Stimulated activated naive CD4-positive, alpha-beta T cell (primary cell): Measurements from ENCODE around the gene NAP1L4.

Experiments
- DNase-seq, 6 experiments: peaks; one replicate each; lab custom pipeline; 2025; lab: John Stamatoyannopoulos, UW

The NAP1L4 gene

GRCh38 chr11:2992234-2992996, at the start of gene NAP1L4:
Gene NAP1L4 (minus strand): TSS chr11:2992329. CDS start chr11:2979220, 13,109 bp downstream.
- peak; percentile 91 to 96 (median 94) for DNase-seq

GRCh38 chr11:3040881-3041280, 48.8 kb upstream of the NAP1L4 start:
- DNase-seq = no peak

GRCh38 chr11:3037945-3038271, 45.8 kb upstream of the NAP1L4 start:
- no peak for DNase-seq

- peak in 4 of 6 experiments; percentile 15 to 28 (median 22) for DNase-seq
Observed at GRCh38 chr11:3037040-3037944, 45.2 kb upstream of the NAP1L4 start.

GRCh38 chr11:3036419-3036818, 44.3 kb upstream of the NAP1L4 start:
- no peak for DNase-seq

- DNase-seq = no peak
Observed at GRCh38 chr11:3035333-3035732, 43.2 kb upstream of the NAP1L4 start.

- no peak for DNase-seq
Observed at GRCh38 chr11:3030289-3031070, 38.4 kb upstream of the NAP1L4 start.

GRCh38 chr11:3028813-3029212, 36.7 kb upstream of the NAP1L4 start:
- no peak for DNase-seq

GRCh38 chr11:3026803-3027202, 34.7 kb upstream of the NAP1L4 start:
- no peak for DNase-seq

- DNase-seq = no peak
Observed at GRCh38 chr11:3022982-3023381, 30.9 kb upstream of the NAP1L4 start.

- DNase-seq = no peak
Observed at GRCh38 chr11:3022300-3022967, 30.3 kb upstream of the NAP1L4 start.

GRCh38 chr11:3021125-3021524, 29.0 kb upstream of the NAP1L4 start:
- DNase-seq = peak; percentile 8 to 36 (median 14)

GRCh38 chr11:3020011-3020410, 27.9 kb upstream of the NAP1L4 start:
- no peak for DNase-seq

- no peak for DNase-seq
Observed at GRCh38 chr11:3018596-3018995, 26.5 kb upstream of the NAP1L4 start.

GRCh38 chr11:3016861-3017260, 24.7 kb upstream of the NAP1L4 start:
- no peak for DNase-seq

- DNase-seq = no peak
Observed at GRCh38 chr11:3015796-3016195, 23.7 kb upstream of the NAP1L4 start.

- DNase-seq = peak in 1 of 6 experiments; percentile 22
Observed at GRCh38 chr11:3014943-3015342, 22.8 kb upstream of the NAP1L4 start.

GRCh38 chr11:3014057-3014938, 22.2 kb upstream of the NAP1L4 start:
- DNase-seq = peak; percentile 68 to 93 (median 79)

- no peak for DNase-seq
Observed at GRCh38 chr11:3011891-3012885, 20.1 kb upstream of the NAP1L4 start.
